ENCODE data around the gene NOP16.

Gene NOP16

GRCh38 chr5:176371621-176372539, 16.5 kb downstream of the NOP16 start:
- TF ChIP-seq CTCF (IDR thresholded peaks at IDR 0.05; ENCODE audit: low read depth, low read length), result no peak
- in situ Hi-C loops (cut with HindIII; ENCODE audit: low sequenced_read_pairs), result no loop called here
- no peak overlapping the region for H3K4me3 ChIP-seq (ENCODE audit: low read depth, low read length)
- DNase-seq (ENCODE audit: low read depth, low spot score), result no peak

GRCh38 chr5:176369934-176370711, 18.3 kb downstream of the NOP16 start:
- no peak overlapping the region for H3K4me3 ChIP-seq (ENCODE audit: low read depth, low read length)
- no peak for DNase-seq (ENCODE audit: low read depth, low spot score)
- in situ Hi-C loops (cut with HindIII; ENCODE audit: low sequenced_read_pairs), result no loop called here
- TF ChIP-seq CTCF (IDR thresholded peaks at IDR 0.05; ENCODE audit: low read depth, low read length), result no peak

DNA sequence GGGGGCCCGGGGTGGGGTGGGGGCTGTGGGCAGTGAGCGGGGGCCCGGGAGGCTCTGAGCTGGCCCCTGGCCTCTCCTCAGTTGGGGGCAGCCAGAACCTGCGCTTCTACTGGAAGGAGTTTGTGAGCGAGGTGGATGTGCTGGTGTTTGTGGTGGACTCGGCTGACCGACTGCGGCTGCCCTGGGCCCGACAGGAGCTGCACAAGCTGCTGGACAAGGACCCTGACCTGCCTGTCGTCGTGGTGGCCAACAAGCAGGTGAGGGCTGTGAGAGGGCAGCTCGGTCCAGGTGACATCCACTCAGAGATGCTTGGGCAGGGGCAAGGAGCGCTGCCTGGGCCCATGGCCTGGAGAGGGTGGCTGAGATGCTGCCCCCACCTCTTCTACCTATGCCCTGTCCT, 19.7 kb downstream of the NOP16 start:
- TF ChIP-seq CTCF (IDR thresholded peaks at IDR 0.05; ENCODE audit: low read depth, low read length), result no peak
- no peak for DNase-seq (ENCODE audit: low read depth, low spot score)
- H3K4me3 ChIP-seq (ENCODE audit: low read depth, low read length), result no peak overlapping the region
- in situ Hi-C loops (cut with HindIII; ENCODE audit: low sequenced_read_pairs), result no loop called here

DNA sequence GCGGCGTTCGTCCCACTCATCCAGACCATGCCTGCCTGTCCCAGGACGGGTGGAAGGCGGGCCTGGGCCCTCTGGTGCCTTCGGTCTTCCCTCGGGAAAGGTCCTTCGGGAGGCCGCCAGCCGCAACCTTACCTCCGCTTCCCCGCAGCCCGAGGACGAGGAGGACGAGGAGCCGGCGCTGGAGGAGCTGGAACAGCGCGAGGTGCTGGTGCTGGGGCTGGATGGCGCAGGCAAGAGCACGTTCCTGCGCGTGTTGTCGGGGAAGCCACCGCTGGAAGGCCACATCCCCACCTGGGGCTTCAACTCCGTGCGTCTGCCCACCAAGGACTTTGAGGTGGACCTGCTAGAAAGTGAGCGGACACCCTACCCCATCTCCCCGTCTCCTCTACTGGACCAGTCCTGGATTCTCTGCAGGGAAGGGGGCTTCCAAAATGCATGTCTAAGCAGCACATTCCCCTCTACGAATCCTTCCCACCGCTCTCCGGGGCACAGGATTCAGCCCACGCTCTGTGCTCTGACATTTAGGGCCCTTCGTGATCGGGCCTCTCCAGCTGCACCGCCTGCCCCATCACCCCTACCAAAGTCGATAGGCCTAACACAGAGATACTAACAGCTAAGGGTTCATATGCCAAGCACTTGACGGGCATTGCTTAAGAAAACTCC, 22.0 kb downstream of the NOP16 start:
- in situ Hi-C loops (cut with HindIII; ENCODE audit: low sequenced_read_pairs), result no loop called here
- no peak for TF ChIP-seq CTCF (IDR thresholded peaks at IDR 0.05; ENCODE audit: low read depth, low read length)
- H3K4me3 ChIP-seq (ENCODE audit: low read depth, low read length), result peak overlapping the region; percentile 57
- no peak for DNase-seq (ENCODE audit: low read depth, low spot score)

DNA sequence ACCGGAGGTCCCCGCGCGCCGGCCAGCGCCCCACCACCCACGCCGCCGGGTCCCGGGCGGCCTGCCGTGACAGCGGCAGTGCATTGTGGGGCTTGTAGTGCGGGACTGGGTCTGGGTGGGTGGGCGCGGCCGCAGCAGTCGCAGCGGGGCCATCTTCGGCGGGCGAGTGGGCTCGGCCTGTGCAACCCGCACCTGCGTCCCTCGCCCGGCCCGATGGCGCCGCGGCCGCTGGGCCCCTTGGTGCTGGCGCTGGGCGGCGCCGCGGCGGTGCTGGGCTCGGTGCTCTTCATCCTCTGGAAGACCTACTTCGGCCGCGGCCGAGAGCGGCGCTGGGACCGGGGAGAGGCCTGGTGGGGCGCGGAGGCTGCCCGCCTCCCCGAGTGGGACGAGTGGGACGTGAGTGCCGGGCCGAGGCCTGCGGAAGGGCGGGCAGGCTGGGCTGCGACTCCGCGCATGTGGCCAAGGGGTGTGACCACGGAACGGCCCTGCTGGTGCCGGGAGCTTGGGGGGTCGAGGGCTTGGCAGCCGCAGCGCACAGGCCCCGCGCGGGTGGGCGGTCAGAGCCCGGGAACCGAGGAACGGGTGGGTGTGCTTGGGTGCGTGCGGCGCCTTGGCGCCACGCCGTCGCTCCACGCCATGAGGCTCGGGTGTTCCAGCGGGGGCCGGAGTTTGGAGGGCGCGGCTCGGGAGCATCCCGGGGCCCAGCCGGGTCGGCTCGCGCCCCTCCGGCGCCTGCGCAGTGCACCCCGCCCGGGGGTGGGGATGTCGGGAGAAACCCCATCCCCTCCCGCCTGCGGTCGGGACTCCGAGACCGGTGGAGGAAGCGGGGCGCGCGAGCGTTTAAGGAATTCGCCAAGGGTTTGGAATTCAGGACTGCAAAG, 22.8 kb downstream of the NOP16 start, which contains the start of gene ARL10:
Gene ARL10 (plus strand): TSS at position 137 of the 881 bp plus-strand sequence. CDS start 77 bp downstream, at position 214.
- in situ Hi-C loops (cut with HindIII; ENCODE audit: low sequenced_read_pairs), result no loop called here
- peak; percentile 54 for DNase-seq (ENCODE audit: low read depth, low spot score)
- peak within 1 kb of the TSS; percentile 57 for H3K4me3 ChIP-seq (ENCODE audit: low read depth, low read length)
- TF ChIP-seq CTCF (IDR thresholded peaks at IDR 0.05; ENCODE audit: low read depth, low read length), result no peak
